Glomerular visceral epithelial cell (primary cell): ENCODE data around the gene GPR78.

Experiments used
- DNase-seq: peaks from one replicate; pipeline ENCODE4 v3.0.0-alpha.2; 2016; ENCODE audit errors: extremely low spot score

GPR78 gene

DNA sequence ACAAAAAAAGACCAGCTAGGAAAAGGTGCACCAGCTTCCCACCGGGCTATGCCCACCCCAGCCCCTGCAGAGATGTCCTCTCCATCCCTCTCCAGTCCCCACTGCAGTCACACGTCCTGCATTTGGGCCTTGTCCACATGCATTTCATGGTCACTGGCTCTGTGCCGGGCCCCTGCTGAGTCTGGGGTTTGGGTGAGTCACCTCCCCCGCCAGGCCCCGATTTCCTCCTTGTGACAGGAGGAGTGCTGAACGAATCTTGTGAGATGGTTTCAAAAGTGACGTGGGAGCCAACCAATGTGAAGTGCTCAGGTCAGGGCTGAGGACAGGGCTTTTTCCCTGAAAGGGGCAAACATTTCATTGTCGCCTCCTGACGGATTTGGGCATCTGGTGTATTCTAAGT is 19.5 kb downstream of the GPR78 start:
- DNase-seq: peak; percentile 69

GRCh38 chr4:8600266-8600665 is 20.1 kb downstream of the GPR78 start:
- no peak for DNase-seq

- DNase-seq: no peak
Observed at GRCh38 chr4:8600686-8601085, 20.5 kb downstream of the GPR78 start.

GRCh38 chr4:8601086-8601485 is 20.9 kb downstream of the GPR78 start:
- DNase-seq: no peak

GRCh38 chr4:8601556-8601955 is 21.4 kb downstream of the GPR78 start:
- DNase-seq: no peak

- no peak for DNase-seq
Observed at GRCh38 chr4:8602686-8603430, 22.7 kb downstream of the GPR78 start.

GRCh38 chr4:8603931-8604330 is 23.7 kb downstream of the GPR78 start:
- DNase-seq: no peak

DNA sequence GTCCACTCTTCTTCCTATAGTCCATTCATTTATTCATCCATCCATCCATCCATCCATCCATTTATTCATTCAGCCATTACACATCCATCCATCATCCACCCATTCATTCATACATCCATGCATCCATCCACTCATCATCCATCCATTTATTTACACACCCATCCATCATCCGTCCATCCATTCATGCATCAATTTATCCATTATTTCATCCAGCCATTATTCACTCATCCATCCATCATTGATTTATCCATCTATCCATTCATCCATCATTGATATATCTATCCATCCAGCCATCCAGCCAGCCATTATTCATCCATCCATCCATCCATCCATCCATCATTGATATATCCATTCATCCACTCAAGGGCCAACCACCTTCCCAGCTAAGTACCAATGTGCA is 25.1 kb downstream of the GPR78 start:
- DNase-seq: no peak

DNA sequence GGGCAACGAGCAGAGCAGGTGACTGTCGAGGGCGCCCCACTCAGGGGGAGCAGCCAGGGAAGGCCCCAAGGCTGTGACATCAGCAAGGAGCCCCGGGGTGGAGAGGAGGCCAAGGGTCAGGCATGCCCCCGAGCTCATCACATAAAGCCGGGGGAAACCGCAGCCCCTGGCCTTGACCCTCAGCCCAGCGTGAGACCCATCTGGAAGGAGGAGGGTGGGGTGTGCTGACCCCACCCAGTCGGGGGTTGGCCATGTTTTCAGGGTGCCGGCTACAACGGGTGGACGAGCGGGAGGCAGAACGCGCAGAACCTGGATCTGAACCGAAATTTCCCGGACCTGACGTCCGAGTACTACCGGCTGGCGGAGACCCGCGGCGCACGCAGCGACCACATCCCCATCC is 26.3 kb downstream of the GPR78 start:
- no peak for DNase-seq

DNA sequence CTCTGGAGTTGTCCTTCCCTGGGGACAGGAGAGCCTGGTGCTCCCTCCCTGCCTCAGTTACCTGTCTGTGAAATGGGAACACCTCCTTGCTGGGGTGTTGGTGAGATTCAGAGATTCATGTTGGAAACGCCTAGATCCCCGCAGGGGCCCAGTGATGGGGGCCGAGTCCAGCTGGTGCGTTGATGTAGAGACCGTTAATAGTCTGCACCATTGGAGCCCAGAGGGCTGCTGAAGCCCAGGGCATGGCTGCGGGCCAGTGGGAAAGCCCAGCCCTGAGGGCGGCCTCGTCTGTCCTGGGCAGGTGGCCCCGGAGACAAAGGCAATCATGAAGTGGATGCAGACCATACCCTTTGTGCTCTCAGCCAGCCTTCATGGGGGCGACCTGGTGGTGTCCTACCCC is 26.8 kb downstream of the GPR78 start:
- DNase-seq: no peak

DNA sequence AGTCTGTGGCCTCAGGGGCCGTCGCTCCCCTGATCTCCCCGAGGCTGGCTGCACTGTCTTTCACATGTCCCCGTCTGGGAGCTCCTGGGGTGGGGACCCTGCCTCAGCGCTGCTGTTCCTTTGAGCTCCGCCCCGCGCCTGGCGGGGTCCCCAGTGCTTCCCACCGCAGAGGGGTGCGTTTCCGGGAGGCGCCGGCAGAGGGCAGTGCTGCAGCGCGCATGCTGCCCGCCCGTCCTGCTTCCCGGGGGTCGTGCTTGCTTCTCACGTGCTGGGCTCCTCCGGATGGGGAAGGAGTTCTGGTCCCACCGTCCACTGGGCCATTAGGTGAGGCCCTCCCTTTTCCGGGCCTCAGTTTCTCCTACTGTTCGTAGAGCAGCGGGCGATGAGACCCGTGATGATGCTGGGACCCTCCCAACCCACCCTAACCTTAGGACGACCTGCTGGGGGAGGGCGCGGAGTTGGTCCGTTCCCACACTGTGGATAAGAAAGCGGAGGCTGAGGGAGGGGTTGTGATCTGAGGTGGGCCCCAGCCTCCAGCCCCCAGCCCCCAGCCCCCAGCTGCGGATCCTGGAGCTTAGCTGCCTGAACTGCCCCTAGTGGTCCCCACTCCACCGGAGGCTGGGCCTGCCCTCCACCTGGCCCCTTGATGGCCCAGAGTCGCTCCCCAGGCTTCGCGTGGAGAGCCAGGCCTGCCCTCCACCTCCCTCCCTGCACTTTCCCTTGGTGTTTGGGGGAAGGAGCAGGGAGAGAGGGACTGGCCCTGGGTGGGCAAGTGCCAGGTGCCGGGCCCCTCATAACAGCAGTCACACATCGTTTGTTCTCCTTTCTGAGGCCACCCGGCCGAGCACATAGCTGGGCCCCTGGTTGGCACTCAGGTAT is 27.6 kb downstream of the GPR78 start:
- peak; percentile 24 for DNase-seq

- no peak for DNase-seq
Observed at GRCh38 chr4:8608714-8609391, 28.7 kb downstream of the GPR78 start.

GRCh38 chr4:8609406-8609805 is 29.2 kb downstream of the GPR78 start:
- no peak for DNase-seq

DNA sequence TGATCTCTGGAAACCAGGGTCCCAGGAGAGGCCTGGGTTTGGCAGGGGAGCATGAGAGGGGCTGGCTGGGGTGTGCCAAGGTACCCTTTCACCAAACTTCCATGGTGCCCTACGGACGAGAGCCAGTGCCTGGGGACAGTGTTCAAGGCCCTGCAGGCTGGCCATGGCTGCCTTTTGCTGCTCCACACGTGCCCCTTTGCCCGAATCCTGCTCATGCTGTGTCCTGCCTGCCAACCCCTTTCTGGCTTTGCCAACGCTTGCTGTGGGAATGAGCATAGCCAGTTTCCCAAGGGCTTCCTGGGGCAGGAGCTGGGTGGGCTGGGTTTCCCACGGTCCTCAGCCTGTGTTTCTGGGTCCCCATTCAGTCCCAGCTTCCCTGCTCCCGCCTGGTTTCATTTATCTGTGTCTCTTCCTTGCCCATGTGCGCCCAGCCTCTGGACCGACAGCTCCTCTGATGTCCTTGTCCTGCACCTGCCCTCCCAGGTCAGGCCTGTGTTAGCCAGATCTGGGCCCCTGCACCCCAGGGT is 29.7 kb downstream of the GPR78 start:
- DNase-seq: no peak

DNA sequence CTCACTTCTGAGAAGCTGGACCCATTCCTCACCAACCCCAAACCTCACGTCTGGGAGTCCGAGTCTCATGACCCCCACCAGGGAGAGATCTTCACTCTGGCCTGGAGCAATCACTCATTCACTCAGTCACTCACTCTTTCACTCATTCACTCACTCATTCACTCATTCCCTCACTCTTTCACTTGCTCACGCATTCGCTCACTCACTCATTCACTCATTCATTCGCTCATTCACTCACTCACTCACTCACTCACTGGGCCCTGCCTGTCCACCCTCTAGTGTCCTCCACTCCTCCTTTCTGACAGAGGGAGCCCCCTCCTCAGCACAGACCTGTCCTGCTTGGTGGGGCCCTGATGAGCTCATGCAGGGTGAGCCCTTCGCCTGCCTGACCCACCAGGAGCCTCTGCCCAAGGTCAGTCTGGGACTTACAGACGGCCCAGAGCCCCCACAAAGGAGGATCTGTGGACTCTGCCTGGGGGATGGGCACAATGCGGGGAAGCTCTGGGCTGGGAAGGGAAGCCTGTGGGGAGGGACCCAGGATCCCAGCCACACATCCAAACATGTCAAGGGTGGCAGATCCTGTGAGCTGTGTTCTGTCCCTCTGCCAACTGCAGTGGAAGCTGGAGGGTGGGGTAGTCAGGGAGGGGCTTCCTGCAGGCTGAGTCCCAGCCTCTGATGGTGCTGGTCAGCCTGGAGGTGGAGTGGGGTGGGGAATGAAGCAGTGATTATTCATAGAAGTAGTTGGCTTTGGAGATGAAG is 30.8 kb downstream of the GPR78 start:
- no peak for DNase-seq

DNA sequence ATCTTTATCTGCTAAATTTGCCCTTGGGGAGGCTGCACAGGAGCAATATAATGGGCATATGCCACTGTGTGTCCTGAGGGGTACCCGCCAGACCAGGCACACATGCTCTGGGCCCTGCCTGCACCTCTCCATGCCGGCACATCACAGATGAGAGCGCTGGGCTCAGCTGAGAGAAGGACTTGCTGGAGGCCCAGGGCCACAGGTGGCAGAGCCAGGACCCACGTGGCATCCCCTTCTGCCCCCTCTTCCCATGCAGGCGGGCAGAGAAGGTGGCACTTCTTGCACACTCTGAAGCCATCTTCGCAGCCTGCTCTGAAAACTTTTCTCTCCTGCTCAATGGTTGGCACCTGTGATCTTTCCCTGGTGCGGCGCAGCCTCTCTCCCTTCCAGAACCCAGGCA is 32.5 kb downstream of the GPR78 start:
- DNase-seq: no peak

DNA sequence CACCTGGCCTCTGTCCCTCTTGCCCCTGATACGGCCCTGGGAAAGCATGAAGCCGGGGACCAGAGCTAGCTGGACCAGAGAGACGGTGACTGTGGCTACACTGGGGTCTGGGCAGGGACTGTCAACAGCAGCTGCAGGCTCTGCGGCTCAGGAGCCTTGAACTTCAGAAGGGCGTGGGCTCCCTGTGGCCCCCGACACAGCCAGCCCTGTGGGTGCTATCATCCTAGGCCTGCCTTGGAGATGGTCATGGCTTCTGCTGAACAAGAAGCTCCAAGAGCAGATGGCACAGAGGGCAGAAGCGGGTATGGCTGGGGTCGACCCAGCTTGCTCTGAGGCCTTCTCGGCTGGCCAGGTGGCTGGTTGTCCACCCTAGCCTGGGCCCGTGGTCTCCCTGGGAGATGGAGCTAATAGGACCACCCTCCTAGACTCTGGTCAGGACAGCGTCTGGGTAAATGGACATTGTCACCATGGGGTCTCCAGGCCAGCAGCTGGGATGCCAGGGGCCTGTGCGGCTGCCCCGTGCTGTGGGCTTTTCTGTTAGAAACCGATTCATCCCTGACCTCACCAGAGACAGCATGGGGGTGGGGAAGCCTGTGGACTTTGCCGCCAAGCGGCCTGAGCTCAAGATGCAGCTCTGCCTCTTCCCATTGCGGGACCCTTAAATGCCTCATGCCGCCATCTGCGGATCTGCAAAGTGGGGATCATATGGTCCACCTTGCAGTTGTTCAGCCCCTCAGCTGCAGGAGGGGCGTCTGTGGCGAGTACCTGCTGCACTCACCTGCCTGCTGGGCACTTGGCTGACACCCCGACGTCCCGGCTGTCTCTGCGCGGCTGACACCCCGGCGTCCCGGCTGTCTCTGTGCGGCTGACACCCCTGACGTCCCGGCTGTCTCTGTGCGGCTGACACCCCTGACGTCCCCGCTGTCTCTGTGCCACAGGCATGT is 33.5 kb downstream of the GPR78 start:
- no peak for DNase-seq

DNA sequence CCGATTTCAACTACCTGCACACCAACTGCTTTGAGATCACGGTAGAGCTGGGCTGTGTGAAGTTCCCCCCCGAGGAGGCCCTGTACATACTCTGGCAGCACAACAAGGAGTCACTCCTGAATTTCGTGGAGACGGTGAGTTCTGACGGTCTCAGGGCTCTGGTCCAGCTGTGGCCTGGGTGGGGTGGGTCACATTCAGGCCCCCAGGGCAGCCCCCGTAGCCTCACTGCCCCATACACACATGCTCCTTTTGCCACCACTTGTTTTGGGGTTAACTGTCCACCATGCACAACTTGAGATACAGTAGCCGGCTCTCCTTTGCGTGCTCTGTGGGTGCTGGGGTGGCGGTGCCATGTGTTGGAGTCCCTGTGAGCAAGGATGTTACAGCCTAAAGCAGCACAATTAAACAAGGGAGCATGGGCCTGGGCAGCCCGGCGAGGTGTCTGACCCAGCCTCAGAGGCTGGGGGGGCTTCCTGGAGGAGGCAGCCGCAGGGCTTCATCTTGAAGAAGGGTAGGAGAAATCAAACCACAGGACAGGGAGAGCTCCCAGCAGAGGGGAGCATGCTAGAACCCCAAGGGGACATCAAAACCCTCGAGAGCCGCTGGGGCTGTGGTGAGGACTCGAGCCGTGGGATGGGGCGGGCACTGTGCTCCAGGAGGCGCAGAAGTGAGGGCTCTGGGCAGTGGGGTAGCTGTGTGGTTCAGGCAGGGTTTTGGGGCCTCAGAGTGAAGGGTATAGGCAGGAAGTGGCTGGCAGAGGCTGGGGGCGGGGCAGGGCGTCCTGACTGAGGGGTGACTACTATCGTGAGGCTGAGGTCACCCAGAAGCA is 34.4 kb downstream of the GPR78 start:
- DNase-seq: no peak

DNA sequence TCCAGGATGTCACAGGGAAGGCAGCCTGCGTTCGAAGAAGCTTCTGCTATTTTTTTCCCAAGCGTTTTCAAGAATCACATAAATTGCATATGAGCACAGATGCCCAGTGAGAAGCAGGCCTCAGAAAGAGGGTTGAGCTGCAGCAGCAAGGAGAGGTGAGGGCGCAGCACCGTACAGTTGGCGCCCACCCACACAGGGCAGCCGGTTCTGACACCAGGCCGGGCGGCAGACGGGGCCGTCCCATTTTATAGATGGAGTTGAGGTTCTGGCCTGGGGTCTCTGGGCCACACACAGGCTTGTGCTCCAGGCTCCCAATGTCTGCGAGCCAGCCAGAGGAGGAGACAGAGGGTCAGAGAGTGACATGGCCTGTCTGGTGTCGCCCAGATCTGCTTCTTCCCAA is 35.2 kb downstream of the GPR78 start:
- no peak for DNase-seq
